Measurements from ENCODE around the gene WDFY2.

DNA sequence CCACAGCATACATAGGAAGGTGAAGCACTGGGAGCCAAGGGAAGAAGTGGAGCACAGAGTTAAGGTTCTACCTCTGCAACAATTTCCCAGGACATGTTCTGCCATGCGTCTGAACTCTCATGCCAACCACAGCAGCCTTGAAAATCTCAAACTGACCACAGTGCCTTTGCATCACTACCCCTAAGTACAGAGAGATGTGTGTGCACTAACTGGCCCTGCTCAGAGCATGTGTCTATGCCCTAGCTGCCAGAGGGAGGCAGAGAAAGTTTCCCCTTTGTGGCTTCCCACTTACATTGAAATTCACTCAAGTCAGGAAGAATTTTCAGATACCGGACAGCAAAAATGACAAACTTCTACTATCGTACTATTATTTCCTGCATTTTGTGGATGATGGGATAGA is 26.8 kb upstream of the WDFY2 start:
- TF ChIP-seq POLR2A (IDR thresholded peaks at IDR 0.05) (no peak), EP300 (IDR thresholded peaks at IDR 0.05) (no peak), POLR2AphosphoS5 (IDR thresholded peaks at IDR 0.05) (no peak)
- TF ChIP-seq, protein P1, sequence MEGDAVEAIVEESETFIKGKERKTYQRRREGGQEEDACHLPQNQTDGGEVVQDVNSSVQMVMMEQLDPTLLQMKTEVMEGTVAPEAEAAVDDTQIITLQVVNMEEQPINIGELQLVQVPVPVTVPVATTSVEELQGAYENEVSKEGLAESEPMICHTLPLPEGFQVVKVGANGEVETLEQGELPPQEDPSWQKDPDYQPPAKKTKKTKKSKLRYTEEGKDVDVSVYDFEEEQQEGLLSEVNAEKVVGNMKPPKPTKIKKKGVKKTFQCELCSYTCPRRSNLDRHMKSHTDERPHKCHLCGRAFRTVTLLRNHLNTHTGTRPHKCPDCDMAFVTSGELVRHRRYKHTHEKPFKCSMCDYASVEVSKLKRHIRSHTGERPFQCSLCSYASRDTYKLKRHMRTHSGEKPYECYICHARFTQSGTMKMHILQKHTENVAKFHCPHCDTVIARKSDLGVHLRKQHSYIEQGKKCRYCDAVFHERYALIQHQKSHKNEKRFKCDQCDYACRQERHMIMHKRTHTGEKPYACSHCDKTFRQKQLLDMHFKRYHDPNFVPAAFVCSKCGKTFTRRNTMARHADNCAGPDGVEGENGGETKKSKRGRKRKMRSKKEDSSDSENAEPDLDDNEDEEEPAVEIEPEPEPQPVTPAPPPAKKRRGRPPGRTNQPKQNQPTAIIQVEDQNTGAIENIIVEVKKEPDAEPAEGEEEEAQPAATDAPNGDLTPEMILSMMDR (IDR thresholded peaks at IDR 0.05): no peak

Measured in upper lobe of left lung (tissue), 4 donors.